WTC11 (cell line): ENCODE data around the gene FCER1A.

ENCODE experiments used
- CREM ChIP-seq: sonication (generic); formaldehyde crosslinking; IDR thresholded peaks from 2 replicates; pipeline ENCODE4 v1.8.1; 2022; ENCODE audit warnings: mild to moderate bottlenecking, missing genetic modification reagents, moderate library complexity
- NR2C2 ChIP-seq: sonication (generic); formaldehyde crosslinking; IDR thresholded peaks from 2 replicates; pipeline ENCODE4 v1.8.0; 2022; ENCODE audit warnings: mild to moderate bottlenecking, missing genetic modification reagents
- SP1 ChIP-seq: sonication (generic); formaldehyde crosslinking; conservative IDR thresholded peaks from 2 replicates; pipeline ENCODE4 v1.8.1; 2022; ENCODE audit warnings: missing genetic modification reagents
- TF ChIP-seq, protein P1 (sequence below): fragments of 200-600 bp; IDR thresholded peaks from 2 replicates; pipeline ENCODE4 v1.8.0; 2022; ENCODE audit warnings: antibody characterized with exemption
- TF ChIP-seq, protein P2 (sequence below): sonication (generic); formaldehyde crosslinking; IDR thresholded peaks from 2 replicates; pipeline ENCODE4 v1.8.0; 2022; ENCODE audit warnings: mild to moderate bottlenecking, missing genetic modification reagents

DNA sequence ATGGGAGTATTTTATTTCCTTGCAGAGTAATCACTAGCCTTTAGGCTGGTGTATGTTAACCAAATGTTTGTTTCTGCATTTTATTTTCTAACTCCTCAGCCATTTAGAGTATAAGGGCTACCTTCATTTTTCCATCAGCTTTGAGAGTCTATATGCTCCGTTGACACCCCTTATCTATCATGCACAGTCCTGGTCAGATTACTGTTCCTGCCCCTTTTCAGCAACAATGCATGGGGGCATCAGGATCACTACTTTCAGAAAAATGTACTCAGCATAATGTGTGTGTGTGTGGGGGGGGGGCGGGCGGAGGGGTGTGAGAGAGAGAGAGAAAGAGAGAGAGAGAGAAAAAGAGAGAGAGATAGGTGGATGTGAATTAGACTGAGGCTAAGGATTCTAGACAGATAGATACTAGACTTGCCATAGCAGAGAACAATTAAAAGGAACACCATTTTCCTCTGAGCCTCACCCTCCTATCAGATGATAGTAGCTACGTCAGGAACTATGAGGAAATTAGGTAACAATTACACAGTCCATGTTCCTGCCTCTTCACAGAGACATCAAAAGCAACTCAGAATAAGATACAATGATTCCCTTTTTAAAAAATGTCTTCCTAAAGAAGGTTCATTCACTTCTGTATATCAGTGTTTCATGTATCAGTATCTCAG is 40.8 kb downstream of the FCER1A start:
- TF ChIP-seq, protein P1, sequence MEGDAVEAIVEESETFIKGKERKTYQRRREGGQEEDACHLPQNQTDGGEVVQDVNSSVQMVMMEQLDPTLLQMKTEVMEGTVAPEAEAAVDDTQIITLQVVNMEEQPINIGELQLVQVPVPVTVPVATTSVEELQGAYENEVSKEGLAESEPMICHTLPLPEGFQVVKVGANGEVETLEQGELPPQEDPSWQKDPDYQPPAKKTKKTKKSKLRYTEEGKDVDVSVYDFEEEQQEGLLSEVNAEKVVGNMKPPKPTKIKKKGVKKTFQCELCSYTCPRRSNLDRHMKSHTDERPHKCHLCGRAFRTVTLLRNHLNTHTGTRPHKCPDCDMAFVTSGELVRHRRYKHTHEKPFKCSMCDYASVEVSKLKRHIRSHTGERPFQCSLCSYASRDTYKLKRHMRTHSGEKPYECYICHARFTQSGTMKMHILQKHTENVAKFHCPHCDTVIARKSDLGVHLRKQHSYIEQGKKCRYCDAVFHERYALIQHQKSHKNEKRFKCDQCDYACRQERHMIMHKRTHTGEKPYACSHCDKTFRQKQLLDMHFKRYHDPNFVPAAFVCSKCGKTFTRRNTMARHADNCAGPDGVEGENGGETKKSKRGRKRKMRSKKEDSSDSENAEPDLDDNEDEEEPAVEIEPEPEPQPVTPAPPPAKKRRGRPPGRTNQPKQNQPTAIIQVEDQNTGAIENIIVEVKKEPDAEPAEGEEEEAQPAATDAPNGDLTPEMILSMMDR, result no peak
- TF ChIP-seq SP1 (CRISPR knock-in tag), result no peak
- TF ChIP-seq CREM, result no peak
- TF ChIP-seq, protein P2, sequence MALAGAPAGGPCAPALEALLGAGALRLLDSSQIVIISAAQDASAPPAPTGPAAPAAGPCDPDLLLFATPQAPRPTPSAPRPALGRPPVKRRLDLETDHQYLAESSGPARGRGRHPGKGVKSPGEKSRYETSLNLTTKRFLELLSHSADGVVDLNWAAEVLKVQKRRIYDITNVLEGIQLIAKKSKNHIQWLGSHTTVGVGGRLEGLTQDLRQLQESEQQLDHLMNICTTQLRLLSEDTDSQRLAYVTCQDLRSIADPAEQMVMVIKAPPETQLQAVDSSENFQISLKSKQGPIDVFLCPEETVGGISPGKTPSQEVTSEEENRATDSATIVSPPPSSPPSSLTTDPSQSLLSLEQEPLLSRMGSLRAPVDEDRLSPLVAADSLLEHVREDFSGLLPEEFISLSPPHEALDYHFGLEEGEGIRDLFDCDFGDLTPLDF, result no peak
- TF ChIP-seq NR2C2 (CRISPR knock-in tag), result no peak
